ENCODE measurements around the gene AIF1.

AIF1 gene

GRCh38 chr6:31620586-31621319, 5.7 kb downstream of the AIF1 start, which contains the start of gene PRRC2A:
TSS of gene PRRC2A (plus strand) at chr6:31620715. CDS start at chr6:31622790, 2,075 bp downstream.
- DNase-seq (ENCODE audit: low read depth) = peak; percentile 87

GRCh38 chr6:31621320-31621939, 6.4 kb downstream of the AIF1 start:
- no peak for DNase-seq (ENCODE audit: low read depth)

GRCh38 chr6:31621991-31622390, 7.0 kb downstream of the AIF1 start:
- no peak for DNase-seq (ENCODE audit: low read depth)

- DNase-seq (ENCODE audit: low read depth) = no peak
These were observed 7.7 kb downstream of the AIF1 start for GRCh38 chr6:31622684-31623091.

- no peak for DNase-seq (ENCODE audit: low read depth)
These were observed 9.0 kb downstream of the AIF1 start for GRCh38 chr6:31624070-31624469.

GRCh38 chr6:31626952-31627351, 11.9 kb downstream of the AIF1 start:
- no peak for DNase-seq (ENCODE audit: low read depth)

- no peak for DNase-seq (ENCODE audit: low read depth)
These were observed 12.8 kb downstream of the AIF1 start for GRCh38 chr6:31627690-31628287.

GRCh38 chr6:31629014-31629413, 14.0 kb downstream of the AIF1 start:
- no peak for DNase-seq (ENCODE audit: low read depth)

- no peak for DNase-seq (ENCODE audit: low read depth)
These were observed 15.3 kb downstream of the AIF1 start for GRCh38 chr6:31630177-31630934.

- DNase-seq (ENCODE audit: low read depth) = no peak
These were observed 16.2 kb downstream of the AIF1 start for GRCh38 chr6:31631209-31631608.

GRCh38 chr6:31631681-31632278, 16.7 kb downstream of the AIF1 start:
- DNase-seq (ENCODE audit: low read depth) = no peak

- no peak for DNase-seq (ENCODE audit: low read depth)
These were observed 17.4 kb downstream of the AIF1 start for GRCh38 chr6:31632279-31632946.

- no peak for DNase-seq (ENCODE audit: low read depth)
These were observed 18.4 kb downstream of the AIF1 start for GRCh38 chr6:31633447-31633846.

- peak; percentile 55 for DNase-seq (ENCODE audit: low read depth)
These were observed 19.1 kb downstream of the AIF1 start for GRCh38 chr6:31634131-31634530.

- no peak for DNase-seq (ENCODE audit: low read depth)
These were observed 20.0 kb downstream of the AIF1 start for GRCh38 chr6:31634969-31635575.

- peak; percentile 54 for DNase-seq (ENCODE audit: low read depth)
These were observed 21.9 kb downstream of the AIF1 start for GRCh38 chr6:31636698-31637596.

- no peak for DNase-seq (ENCODE audit: low read depth)
These were observed 24.0 kb downstream of the AIF1 start for GRCh38 chr6:31639043-31639442.

GRCh38 chr6:31639449-31639861, 24.4 kb downstream of the AIF1 start:
- peak; percentile 84 for DNase-seq (ENCODE audit: low read depth)

- DNase-seq (ENCODE audit: low read depth) = no peak
These were observed 25.6 kb downstream of the AIF1 start for GRCh38 chr6:31640612-31641011.

GRCh38 chr6:31641370-31641769, 26.3 kb downstream of the AIF1 start:
- DNase-seq (ENCODE audit: low read depth) = no peak

Data from ELR (cell line).